HFF-Myc (cell line): Measurements from ENCODE around the gene SLAIN2.
"Not testable (repeated sequence)": the region's sequence is repeated elsewhere in the genome, so short reads cannot be mapped to it uniquely, and the experiment has no call there.

Source experiments
- DNase-seq: peaks from one replicate; pipeline ENCODE4 v3.0.0-alpha.2; 2011; ENCODE audit warnings: low read depth; ENCODE audit errors: extremely low read depth
- H3K4me3 ChIP-seq: replicated peaks from 2 replicates; pipeline ENCODE4 v1.5.1; 2011; ENCODE audit warnings: low read depth, mild to moderate bottlenecking, control low read depth, low read length
- TF ChIP-seq, protein P1 (sequence below): IDR thresholded peaks from 2 replicates; pipeline ENCODE4 v1.5.1; 2012; ENCODE audit warnings: mild to moderate bottlenecking, low read depth, low read length, control low read depth; ENCODE audit errors: missing control alignments

The SLAIN2 gene

DNA sequence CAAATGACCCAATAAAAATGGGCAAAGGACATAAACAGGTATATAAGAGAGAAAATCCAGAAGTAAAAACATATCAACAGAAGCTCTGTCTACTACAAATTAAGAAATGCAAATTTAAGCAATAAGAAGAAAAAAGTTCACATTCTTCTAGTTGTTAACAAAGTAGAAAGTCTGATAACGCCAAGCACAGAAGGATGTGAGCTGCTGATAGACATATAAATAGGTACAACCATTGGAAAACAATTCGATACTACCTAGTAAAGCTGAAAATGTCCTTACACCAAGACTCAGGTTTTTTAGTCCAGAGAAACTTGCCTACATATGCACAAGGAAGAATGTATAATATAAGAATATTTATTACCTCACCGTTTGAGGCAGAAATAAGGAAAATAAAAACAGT, 35.8 kb upstream of the SLAIN2 start:
- no peak overlapping the region for H3K4me3 ChIP-seq
- DNase-seq: no peak
- TF ChIP-seq, protein P1, sequence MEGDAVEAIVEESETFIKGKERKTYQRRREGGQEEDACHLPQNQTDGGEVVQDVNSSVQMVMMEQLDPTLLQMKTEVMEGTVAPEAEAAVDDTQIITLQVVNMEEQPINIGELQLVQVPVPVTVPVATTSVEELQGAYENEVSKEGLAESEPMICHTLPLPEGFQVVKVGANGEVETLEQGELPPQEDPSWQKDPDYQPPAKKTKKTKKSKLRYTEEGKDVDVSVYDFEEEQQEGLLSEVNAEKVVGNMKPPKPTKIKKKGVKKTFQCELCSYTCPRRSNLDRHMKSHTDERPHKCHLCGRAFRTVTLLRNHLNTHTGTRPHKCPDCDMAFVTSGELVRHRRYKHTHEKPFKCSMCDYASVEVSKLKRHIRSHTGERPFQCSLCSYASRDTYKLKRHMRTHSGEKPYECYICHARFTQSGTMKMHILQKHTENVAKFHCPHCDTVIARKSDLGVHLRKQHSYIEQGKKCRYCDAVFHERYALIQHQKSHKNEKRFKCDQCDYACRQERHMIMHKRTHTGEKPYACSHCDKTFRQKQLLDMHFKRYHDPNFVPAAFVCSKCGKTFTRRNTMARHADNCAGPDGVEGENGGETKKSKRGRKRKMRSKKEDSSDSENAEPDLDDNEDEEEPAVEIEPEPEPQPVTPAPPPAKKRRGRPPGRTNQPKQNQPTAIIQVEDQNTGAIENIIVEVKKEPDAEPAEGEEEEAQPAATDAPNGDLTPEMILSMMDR: no peak

DNA sequence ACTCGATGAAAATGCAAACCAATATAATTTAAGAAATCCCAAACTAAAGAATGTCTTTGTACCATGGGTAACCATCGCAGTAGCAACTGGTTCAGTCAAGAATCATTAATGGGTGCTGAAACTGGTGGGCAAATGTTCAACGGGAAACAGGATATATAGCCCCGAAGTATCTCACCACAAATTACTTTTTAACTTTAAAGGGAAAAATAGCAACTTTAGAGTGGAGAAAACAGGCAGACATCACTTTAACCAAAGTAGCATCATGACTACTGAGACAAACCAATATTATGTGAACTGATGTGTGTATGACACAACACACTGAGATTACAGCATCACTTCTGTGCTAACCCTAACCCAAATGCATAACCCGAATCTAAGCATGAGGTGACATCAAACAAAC, 33.8 kb upstream of the SLAIN2 start:
- TF ChIP-seq, protein P1: no peak
- no peak overlapping the region for H3K4me3 ChIP-seq
- DNase-seq: no peak

DNA sequence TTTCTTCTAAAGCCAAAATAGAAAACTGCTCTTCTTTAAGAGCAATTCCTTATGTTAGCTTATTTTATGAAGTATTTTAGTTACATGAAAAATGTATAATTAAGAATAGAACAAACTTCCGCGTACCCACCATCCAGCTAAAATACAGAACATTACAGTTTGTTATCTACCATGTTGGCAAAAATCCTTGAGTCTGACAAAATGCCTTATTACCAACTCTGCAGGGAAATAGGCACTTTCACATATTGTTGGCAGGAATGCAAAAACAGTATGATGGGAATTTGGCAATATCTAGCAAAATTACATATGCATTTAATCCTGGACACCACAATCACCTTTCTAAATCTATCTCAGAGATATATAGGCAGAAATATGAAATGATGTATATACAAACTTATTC, 32.4 kb upstream of the SLAIN2 start:
- TF ChIP-seq, protein P1: no peak
- no peak overlapping the region for H3K4me3 ChIP-seq
- DNase-seq: no peak

DNA sequence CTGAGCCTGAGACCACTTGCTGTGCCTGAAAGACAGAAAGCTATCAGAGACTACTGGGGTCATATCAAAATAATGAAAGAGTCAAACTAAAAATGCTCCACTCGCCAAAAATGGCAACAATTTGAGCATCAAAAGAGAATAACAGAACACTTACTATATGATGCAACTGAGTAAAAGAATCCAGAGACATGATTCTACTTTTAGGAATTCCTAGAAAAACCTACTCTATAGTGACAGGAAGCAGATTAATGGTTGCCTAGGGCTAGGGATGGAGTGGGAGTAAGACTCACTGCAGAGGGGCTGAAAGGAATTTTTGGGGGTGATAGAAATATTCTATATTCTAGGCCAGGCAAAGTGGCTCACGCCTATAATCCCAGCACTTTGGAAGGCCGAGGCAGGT, 29.4 kb upstream of the SLAIN2 start:
- no peak for DNase-seq
- no peak overlapping the region for H3K4me3 ChIP-seq

DNA sequence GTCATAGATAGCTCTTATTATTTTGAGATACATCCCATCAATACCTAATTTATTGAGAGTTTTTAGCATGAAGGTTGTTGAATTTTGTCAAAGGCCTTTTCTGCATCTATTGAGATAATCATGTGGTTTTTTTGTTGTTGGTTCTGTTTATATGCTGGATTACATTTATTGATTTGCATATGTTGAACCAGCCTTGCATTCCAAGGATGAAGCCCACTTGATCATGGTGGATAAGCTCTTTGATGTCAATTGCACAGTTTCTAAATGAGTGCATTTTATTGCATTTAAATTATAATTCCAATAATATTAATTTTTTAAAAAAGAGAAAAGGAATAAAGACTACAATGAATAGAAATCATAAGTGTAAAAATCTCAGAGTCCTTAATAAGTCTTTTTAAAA, 26.6 kb upstream of the SLAIN2 start:
- not testable (repeated sequence) for DNase-seq, H3K4me3 ChIP-seq

More for the DNA sequence above, 29.4 kb upstream of the SLAIN2 start:
- TF ChIP-seq, protein P1: no peak

DNA sequence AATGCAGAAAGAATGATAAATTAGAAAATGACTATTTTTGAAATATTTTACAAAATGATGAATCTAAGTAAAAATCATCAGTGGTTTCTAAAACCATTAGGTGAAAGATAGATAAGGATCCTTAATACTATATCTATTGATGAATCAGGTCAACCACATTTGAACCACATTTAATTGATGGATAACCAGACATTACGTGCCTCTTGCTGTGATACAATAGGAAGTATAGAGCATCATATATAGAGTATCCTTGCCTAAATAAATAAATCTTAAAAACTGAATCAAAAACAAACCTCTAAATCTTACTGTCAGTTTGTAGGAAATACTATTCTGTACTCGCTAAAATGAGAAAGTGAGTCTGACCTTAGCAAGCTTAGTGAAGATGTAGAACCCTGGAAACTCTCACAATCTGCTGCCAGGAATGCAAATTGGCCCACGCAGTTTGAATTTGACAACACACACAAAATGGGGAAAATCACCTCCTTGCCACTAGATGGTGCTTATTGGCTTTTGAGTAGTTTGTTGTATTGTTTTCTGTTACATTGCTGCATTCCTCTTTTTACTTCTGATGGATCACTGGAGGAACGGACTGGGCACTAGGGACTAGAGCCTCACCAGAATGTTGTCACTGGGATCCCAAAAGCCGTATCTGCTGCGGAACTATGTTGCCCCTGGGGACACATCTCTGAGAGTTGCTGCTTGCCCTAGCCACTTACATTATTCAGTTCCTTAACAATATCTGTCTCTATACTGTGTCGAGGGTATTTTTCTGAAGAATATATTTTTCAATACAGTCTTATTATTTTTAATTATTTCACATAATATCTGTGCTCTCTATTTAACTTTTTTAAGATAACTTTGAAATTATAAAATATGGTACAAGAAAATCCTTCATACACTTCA, 25.4 kb upstream of the SLAIN2 start:
- TF ChIP-seq, protein P1: peak; percentile 72
- no peak overlapping the region for H3K4me3 ChIP-seq
- no peak for DNase-seq

DNA sequence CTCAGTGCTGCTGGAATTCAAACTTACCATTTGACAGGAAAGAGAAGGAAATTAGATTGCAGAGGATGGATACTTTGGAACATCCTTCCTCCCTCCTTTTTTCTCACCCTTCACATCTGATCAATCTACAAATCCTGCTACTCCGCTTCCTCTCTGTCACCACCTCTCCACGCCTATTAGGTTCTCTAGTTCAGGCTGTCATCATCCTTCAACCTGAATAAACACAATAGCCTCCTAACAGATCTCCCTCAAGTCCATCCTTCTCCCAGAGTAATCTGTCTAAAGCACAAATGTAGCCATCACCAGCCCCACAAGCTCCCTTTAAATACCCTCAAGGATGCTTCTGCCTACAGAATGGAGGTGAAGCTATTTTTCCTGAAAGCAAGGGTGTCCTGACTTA, 20.0 kb upstream of the SLAIN2 start:
- H3K4me3 ChIP-seq: no peak overlapping the region
- no peak for DNase-seq
- TF ChIP-seq, protein P1: no peak
